DMS153 treated with DMSO at 0.1 percent for 48 hours (cell line): ENCODE results near the gene FBXO15.

Experiments used
- DNase-seq: peaks from one replicate; lab custom pipeline; 2025; ENCODE audit not compliant: unreplicated experiment; lab: John Stamatoyannopoulos, UW

Gene FBXO15

GRCh38 chr18:74066018-74066417 lies 81.6 kb downstream of the FBXO15 start:
- DNase-seq = no peak

- no peak for DNase-seq
These were observed 82.3 kb downstream of the FBXO15 start for GRCh38 chr18:74065366-74065765.

DNA sequence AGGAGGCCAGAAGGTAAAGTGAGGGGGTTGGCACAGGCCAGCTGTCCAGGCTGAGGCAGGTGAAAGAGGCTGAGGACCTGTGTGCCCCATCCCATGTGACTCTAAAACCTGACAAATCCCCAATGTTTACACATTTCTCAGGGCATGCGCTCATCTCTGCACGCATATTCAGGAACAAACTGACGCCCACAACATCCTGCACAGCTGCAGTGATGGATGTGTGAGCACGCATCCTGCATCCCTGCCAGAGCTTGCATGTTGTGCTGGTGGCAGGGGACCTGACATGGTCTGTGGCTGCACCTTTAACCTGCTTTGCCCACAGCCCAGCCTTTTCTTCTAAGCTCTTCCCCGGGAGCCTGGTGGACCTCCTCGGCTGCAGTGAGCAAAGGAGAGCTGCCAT lies 83.1 kb downstream of the FBXO15 start:
- DNase-seq = no peak

GRCh38 chr18:74063557-74063956 lies 84.1 kb downstream of the FBXO15 start:
- no peak for DNase-seq

DNA sequence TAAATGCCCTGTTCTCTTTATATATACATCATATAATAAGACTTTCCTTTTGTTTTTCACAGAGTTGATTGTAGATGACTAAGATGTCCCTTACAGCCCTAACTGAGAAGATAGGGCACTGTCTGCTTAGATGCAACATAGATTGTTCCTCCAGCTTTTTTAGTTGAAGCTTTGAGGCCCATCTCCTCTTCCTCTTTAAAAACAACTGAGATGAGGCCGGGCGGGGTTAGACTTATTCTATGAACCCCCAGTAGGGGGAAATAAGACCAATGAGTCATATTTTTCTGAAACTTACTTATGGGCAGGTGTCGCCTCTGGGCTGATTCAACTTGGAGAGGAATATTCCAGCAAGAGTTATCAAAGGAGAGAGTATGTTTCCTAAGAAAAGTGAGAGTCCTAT lies 84.6 kb downstream of the FBXO15 start:
- DNase-seq = no peak

DNA sequence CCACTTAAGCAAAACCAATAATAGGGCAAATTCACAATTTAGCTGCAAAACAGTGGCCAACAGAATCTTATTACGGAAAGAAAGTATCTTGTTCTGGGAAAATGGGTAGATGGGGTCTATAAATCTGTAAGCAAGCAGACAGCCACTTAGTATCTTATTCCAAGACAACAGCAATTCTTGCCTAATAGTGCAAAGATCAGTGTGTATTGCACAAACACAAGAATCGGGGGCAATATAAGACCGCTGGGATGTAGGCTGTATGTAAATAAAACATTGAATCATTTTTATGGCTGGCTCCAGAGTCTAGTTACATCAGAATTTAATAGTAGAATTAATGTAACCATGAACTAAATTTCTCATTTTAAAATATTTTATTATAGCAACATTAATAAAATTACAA lies 85.6 kb downstream of the FBXO15 start:
- no peak for DNase-seq

DNA sequence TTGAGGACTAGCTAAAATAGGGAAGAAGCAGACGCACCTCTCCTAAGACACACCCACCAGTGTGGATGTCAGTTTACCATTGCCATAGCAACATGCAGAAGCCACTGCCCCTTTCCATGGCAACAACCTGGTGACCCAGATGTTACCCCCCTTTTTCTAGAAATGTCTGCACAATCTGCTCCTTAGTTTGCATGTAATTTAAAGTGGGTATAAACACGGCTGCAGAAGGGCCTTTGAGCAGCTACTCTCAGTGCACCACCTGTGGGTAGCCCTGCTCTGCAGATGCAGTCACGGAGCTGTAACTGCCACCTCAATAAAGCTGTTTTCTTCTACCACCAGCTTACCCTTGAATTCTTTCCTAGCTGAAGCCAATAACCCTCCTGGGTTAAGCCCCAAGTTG lies 87.1 kb downstream of the FBXO15 start:
- DNase-seq = no peak

DNA sequence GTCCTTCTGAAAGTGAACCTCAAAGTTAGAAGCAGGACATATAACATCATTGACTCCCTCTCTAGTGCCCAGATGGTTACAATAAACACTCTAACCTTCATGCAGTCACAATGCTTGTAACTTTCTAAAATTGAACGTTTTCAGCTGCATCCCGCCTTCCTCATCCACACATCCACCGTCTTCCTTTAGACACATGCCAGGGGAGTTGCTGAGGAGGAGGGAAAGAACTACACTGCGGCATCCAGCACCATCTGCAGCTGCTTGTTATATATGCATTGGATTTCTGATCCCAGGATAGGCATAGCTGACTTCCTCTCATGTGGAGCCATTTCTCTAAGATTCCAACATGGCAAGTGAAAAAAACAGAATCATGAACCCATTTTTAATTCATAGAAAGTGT lies 96.8 kb downstream of the FBXO15 start:
- DNase-seq = no peak

- DNase-seq = no peak
These were observed 106.9 kb downstream of the FBXO15 start for GRCh38 chr18:74040459-74041332.

DNA sequence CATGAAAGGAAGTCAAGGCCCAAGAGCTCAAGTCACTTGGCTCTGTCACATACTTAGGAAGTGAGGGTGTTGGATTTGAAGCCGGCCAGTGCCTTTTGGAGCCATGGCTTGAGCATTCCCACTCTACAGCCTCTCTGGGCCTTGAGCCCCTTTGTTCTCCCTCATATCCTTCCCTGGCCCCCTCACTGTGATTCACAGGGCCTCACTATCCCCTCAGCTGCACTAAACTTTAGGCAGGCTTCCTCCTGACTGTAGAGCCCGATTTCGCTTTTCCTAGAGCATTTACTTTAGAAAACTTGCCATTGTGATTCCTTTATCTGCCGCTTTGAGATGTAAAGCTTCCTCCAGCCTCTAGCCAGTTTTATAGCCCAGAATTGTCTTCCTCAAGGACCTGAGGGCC lies 107.6 kb downstream of the FBXO15 start:
- DNase-seq = no peak

- no peak for DNase-seq
These were observed 118.5 kb downstream of the FBXO15 start for GRCh38 chr18:74029161-74029560.
